Gastroesophageal sphincter (tissue), 4 donors: Measurements from ENCODE around the gene FUT4. TPM values are rescaled to one million over a fixed set of nuclear protein-coding genes. Genes with fewer than 3 reads are reported as not detected.

Source experiments
- ATAC-seq: fragments of 150-250 bp; one replicate; pipeline ENCODE4 v1.9.1; 2016; ENCODE audit warnings: mild to moderate bottlenecking, moderate library complexity
- H3K27ac ChIP-seq, 4 donors: fragments of 200-600 bp; sonication (generic) in 3 of 4; 1 replicate in 3 of 4; 2 replicates in 1 of 4; pipeline ENCODE4 v1.5.1; 2016 to 2019
- H3K27me3 ChIP-seq: fragments of 200-600 bp; sonication (generic); one replicate; pipeline ENCODE4 v1.5.1; 2019
- H3K36me3 ChIP-seq, 2 donors: fragments of 200-600 bp; sonication (generic); one replicate each; pipeline ENCODE4 v1.5.1; 2019; ENCODE audit warnings: control low read depth in 1 of 2
- H3K4me1 ChIP-seq, 3 donors: fragments of 200-600 bp; sonication (generic); 1 replicate in 2 of 3; 2 replicates in 1 of 3; pipeline ENCODE4 v1.5.1; 2016 to 2019; ENCODE audit warnings: control low read depth in 2 of 3
- H3K4me3 ChIP-seq, 2 donors: fragments of 200-600 bp; sonication (generic); one replicate each; pipeline ENCODE4 v1.5.1; 2019; ENCODE audit warnings: mild to moderate bottlenecking in 1 of 2, moderate library complexity in 1 of 2
- H3K9me3 ChIP-seq, 3 donors: fragments of 200-600 bp; sonication (generic); one replicate each; pipeline ENCODE4 v1.5.1; 2017 to 2019; ENCODE audit warnings: control low read depth in 2 of 3
- EP300 ChIP-seq: sonication (generic); formaldehyde crosslinking; IDR thresholded peaks from one replicate; pipeline ENCODE4 v1.6.1; 2017; ENCODE audit warnings: antibody characterized with exemption, mild to moderate bottlenecking
- POLR2A ChIP-seq, 2 donors: fragments of 450-650 bp; IDR thresholded peaks; one replicate each; pipeline ENCODE4 v1.6.1; 2017; ENCODE audit warnings: antibody characterized with exemption in 2 of 2, mild to moderate bottlenecking in 2 of 2, moderate library complexity in 1 of 2
- POLR2AphosphoS5 ChIP-seq: sonication (generic); formaldehyde crosslinking; IDR thresholded peaks from one replicate; pipeline ENCODE4 v1.6.1; 2017; ENCODE audit warnings: antibody characterized with exemption
- WGBS, 2 donors: methylation state at CpG; one replicate each; pipeline ENCODE4 v1.1.5; 2018; ENCODE audit warnings: low coverage in 1 of 2; 5-methylcytosine and 5-hydroxymethylcytosine counted together
- total RNA-seq, 4 donors: library from RNA; depleted of rRNA; stranded (reverse); fragments of >200 nt; gene quantifications; one replicate each; pipeline ENCODE4 v1.1.0, GENCODE V29; 2016
- TF ChIP-seq, protein P1 (sequence below), 4 experiments: fragments of 200-600 bp in 2 of 4; fragments of 450-650 bp in 2 of 4; sonication (generic) in 1 of 4; IDR thresholded peaks; one replicate each; pipeline ENCODE4 v1.5.1; 2017 to 2019; ENCODE audit warnings: antibody characterized with exemption in 4 of 4, mild to moderate bottlenecking in 2 of 4, moderate library complexity in 2 of 4

FUT4 gene
- total RNA-seq, 4 donors from 2014 or later, result 5.2 to 7.8 (median 7.6) TPM

DNA sequence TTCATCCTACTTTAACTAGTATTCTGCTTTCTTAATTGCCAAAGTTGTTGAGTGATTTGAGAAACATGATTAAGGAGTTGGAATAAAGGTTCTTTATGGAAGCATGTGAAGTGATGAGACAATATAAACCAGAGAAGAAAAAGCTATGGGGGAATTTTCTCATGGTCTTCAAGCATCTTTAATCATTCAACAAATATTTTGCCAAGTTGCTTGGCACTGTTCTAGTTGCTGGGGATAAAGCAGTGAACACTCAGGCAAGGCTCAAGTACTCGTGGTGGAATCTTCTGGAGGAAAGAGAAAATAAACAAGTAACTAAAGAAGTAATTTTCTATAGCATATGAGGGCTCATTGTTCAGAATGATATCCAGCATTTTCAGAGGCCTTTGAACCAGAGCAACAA lies 14.3 kb downstream of the FUT4 start:
- no peak overlapping the region for H3K27ac ChIP-seq
- 33% methylated on average over 1 of the region's 1 CpG for WGBS, 2 donors
- no peak for ATAC-seq

DNA sequence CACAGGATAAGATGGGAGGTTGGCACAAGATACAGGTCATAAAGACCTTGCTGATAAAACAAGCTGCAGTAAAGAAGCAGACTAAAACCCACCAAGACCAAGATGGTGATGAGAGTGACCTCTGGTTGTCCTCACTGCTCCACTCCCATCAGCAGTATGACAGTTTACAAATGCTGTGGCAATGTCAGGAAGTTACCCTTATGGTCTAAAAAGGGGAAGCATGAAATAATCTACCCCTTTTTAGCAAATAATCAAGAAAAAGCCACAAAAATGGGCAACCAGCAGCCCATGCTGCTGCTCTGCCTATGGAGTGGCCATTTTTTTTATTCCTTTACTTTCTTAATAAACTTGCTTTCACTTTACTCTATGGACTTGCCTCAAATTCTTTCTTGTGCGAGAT lies 14.7 kb downstream of the FUT4 start:
- Histone ChIP-seq H3K9me3 (no peaks in the 10 kb centered on the region), H3K4me3 (no peak overlapping the region), H3K27ac (no peak overlapping the region), H3K4me1 (peaks cover 0 to 17% (median 0%) of the 10 kb centered on the region in 3 donors), H3K27me3 (no peaks in the 10 kb centered on the region), H3K36me3 (no peaks in the 10 kb centered on the region)
- no peak for TF ChIP-seq EP300
- no peak for TF ChIP-seq POLR2A (IDR thresholded peaks at IDR 0.05)
- TF ChIP-seq, protein P1, sequence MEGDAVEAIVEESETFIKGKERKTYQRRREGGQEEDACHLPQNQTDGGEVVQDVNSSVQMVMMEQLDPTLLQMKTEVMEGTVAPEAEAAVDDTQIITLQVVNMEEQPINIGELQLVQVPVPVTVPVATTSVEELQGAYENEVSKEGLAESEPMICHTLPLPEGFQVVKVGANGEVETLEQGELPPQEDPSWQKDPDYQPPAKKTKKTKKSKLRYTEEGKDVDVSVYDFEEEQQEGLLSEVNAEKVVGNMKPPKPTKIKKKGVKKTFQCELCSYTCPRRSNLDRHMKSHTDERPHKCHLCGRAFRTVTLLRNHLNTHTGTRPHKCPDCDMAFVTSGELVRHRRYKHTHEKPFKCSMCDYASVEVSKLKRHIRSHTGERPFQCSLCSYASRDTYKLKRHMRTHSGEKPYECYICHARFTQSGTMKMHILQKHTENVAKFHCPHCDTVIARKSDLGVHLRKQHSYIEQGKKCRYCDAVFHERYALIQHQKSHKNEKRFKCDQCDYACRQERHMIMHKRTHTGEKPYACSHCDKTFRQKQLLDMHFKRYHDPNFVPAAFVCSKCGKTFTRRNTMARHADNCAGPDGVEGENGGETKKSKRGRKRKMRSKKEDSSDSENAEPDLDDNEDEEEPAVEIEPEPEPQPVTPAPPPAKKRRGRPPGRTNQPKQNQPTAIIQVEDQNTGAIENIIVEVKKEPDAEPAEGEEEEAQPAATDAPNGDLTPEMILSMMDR (IDR thresholded peaks at IDR 0.05), result no peak
- TF ChIP-seq POLR2AphosphoS5, result no peak
- WGBS, 2 donors, result 100% methylated on average over 1 of the region's 1 CpG
- ATAC-seq, result no peak

More for the DNA sequence above, 14.3 kb downstream of the FUT4 start:
- Histone ChIP-seq H3K9me3 (no peaks in the 10 kb centered on the region), H3K36me3 (no peaks in the 10 kb centered on the region), H3K27me3 (no peaks in the 10 kb centered on the region), H3K4me3 (no peak overlapping the region), H3K4me1 (peaks cover 0 to 12% (median 0%) of the 10 kb centered on the region in 3 donors)
- TF ChIP-seq, protein P1 (IDR thresholded peaks at IDR 0.05), result no peak
- TF ChIP-seq EP300, result no peak
- no peak for TF ChIP-seq POLR2A (IDR thresholded peaks at IDR 0.05)
- no peak for TF ChIP-seq POLR2AphosphoS5

DNA sequence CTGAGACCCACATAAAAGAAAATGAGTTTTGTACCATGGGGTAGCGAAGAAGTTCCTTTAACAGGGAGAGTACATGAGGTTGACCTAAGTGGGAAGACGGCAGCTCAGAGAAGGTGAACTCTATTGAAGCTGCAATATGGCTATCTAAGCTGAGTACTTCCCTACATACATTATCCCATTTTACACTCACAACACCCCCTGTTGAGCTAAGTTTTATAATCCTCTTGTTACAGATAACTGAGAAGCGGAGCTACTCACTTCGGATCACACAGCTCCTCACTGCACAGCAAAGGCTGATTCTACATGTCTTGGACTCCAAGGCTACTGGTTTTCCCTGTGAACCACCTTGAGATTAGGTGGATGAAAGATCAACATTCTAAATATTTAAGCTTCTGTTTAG lies 15.2 kb downstream of the FUT4 start:
- no peak for ATAC-seq
- Histone ChIP-seq H3K4me3 (no peak overlapping the region), H3K27ac (no peak overlapping the region), H3K36me3 (no peaks in the 10 kb centered on the region), H3K9me3 (no peaks in the 10 kb centered on the region), H3K4me1 (peaks cover 0 to 22% (median 0%) of the 10 kb centered on the region in 3 donors), H3K27me3 (no peaks in the 10 kb centered on the region)
- TF ChIP-seq POLR2A (IDR thresholded peaks at IDR 0.05) (no peak), EP300 (no peak), POLR2AphosphoS5 (no peak)
- TF ChIP-seq, protein P1 (IDR thresholded peaks at IDR 0.05), result no peak
- 80 to 95% methylated on average over 1 to 4 of the region's 4 CpGs for WGBS, 2 donors

DNA sequence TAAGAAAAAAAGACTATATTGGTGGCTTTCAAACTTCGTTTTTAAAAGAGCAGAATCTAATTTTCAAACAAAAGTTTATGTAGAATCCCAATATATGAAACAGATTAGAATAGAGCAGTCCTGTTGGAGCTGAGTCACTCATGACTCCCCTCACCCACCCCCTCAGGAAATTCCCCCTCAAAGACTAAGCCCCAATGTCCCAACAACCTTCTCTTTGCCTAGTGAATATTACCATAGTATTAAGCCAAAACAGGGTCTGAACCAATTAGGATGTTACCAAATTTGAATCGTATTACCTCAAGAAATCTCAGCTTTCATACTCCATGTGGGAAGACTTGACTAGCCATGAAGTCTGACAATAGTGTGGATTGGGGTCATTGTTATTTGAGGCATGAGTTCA lies 15.6 kb downstream of the FUT4 start:
- 67 to 74% methylated on average over 1 to 2 of the region's 2 CpGs for WGBS, 2 donors
- Histone ChIP-seq H3K4me3 (no peak overlapping the region), H3K9me3 (no peaks in the 10 kb centered on the region), H3K27me3 (no peaks in the 10 kb centered on the region), H3K27ac (no peak overlapping the region), H3K36me3 (no peaks in the 10 kb centered on the region), H3K4me1 (peaks cover 0 to 22% (median 0%) of the 10 kb centered on the region in 3 donors)
- TF ChIP-seq POLR2AphosphoS5, result no peak
- no peak for TF ChIP-seq POLR2A (IDR thresholded peaks at IDR 0.05)
- TF ChIP-seq EP300, result no peak
- TF ChIP-seq, protein P1 (IDR thresholded peaks at IDR 0.05), result no peak
- no peak for ATAC-seq

DNA sequence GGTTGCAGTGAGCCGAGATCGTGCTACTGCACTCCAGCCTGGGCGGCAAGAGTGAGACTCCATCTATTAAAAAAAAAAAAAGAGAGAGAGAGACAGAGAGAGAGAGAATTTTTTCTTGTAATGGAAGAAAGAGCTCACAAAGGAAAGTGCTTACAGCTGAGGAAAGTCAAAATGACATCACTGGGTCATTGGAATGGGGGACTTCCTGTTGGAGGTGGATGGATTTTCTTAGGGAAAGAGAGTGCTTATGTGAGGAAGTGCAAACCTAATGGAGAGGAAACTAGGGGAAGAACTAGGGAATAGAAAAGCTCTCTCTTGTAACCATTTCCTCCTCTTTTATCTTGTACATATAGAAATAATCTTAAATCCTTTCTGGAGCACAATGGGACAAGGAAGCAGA lies 17.1 kb downstream of the FUT4 start:
- no peak for ATAC-seq
- Histone ChIP-seq H3K9me3 (no peaks in the 10 kb centered on the region), H3K27ac (no peak overlapping the region), H3K4me1 (peaks cover 0 to 22% (median 0%) of the 10 kb centered on the region in 3 donors), H3K27me3 (no peaks in the 10 kb centered on the region), H3K4me3 (no peak overlapping the region), H3K36me3 (no peaks in the 10 kb centered on the region)
- WGBS, 2 donors, result 81% methylated on average over 3 of the region's 3 CpGs; no CpG with 5 or more reads in 1 of the 2 donors
- TF ChIP-seq EP300 (no peak), POLR2AphosphoS5 (no peak), POLR2A (IDR thresholded peaks at IDR 0.05) (no peak)
- TF ChIP-seq, protein P1 (IDR thresholded peaks at IDR 0.05), result no peak
